GM12878 (cell line): Measurements from ENCODE around the gene EDN3. TPM values are rescaled to one million over a fixed set of nuclear protein-coding genes. Genes with fewer than 3 reads are reported as not detected.

Experiments used
- ATAC-seq: fragments of 200-7000 bp; cut with Tn5 transposase; 3 replicates; pipeline ENCODE4 v1.9.1; 2020; ENCODE audit warnings: mild to moderate bottlenecking, moderate library complexity
- BruUV-seq: library from RNA; stranded (reverse); fragments of 400-500 nt; replicated peaks from 2 replicates; lab custom pipeline; 2021; lab: Mats Ljungman, UMichigan
- CTCF ChIA-PET: fragments of 300-600 bp; sonication (Branson Sonifier 250); formaldehyde crosslinking; extraction: SDS; loops from one replicate; lab custom pipeline; 2021; ENCODE audit warnings: inconsistent platforms; lab: Yijun Ruan, JAX
- POLR2A ChIA-PET: fragments of 350-600 bp; formaldehyde crosslinking; extraction: SDS; loops from one replicate; lab custom pipeline; 2021; ENCODE audit warnings: inconsistent platforms; lab: Charles Lee
- RAD21 ChIA-PET: fragments of 300-600 bp; sonication (Branson Sonifier 250); formaldehyde crosslinking; loops from one replicate; lab custom pipeline; 2023; ENCODE audit warnings: antibody characterized with exemption; ENCODE audit not compliant: unreplicated experiment; lab: Charles Lee
- SMC1A ChIA-PET: fragments of 300-600 bp; sonication (Branson Sonifier 250); formaldehyde crosslinking; loops from one replicate; lab custom pipeline; 2023; ENCODE audit not compliant: unreplicated experiment, uncharacterized antibody; lab: Charles Lee
- DNase-seq: peaks from one replicate; pipeline ENCODE4 v3.0.0-alpha.2; 2011; ENCODE audit warnings: low read depth, low spot score
- FAIRE-seq: peaks from 3 replicates; lab custom pipeline; 2011; peaks lifted over from hg19 to GRCh38; lab: Jason Lieb, UNC
- H2AFZ ChIP-seq: 2 replicates; pipeline ENCODE4 v1.6.0; 2011; ENCODE audit warnings: low read depth, low read length, control low read depth; ENCODE audit not compliant: control insufficient read depth
- H3K27ac ChIP-seq: 2 replicates; pipeline ENCODE4 v1.5.1; 2011; ENCODE audit warnings: control low read depth; ENCODE audit not compliant: control insufficient read depth, insufficient read depth
- H3K27me3 ChIP-seq, 2 experiments: replicated peaks in 1 of 2; 2 replicates each; pipeline versions ENCODE4 v1.6.0 to v1.6.1; 2011; ENCODE audit warnings: low read length in 1 of 2; ENCODE audit not compliant: control insufficient read depth in 2 of 2, insufficient read depth in 2 of 2
- H3K36me3 ChIP-seq, 2 experiments: 2 replicates each; pipeline ENCODE4 v1.5.1; 2011; ENCODE audit warnings: low read length in 1 of 2; ENCODE audit not compliant: control insufficient read depth in 2 of 2, insufficient read depth in 2 of 2
- H3K4me1 ChIP-seq: 2 replicates; pipeline ENCODE4 v1.6.1; 2011; ENCODE audit warnings: mild to moderate bottlenecking, low read length, moderate library complexity, mixed read lengths; ENCODE audit not compliant: control insufficient read depth, insufficient read depth
- H3K4me2 ChIP-seq: 2 replicates; pipeline ENCODE4 v1.6.0; 2011; ENCODE audit warnings: control low read depth; ENCODE audit not compliant: control insufficient read depth, insufficient read depth
- H3K4me3 ChIP-seq: fragments of 200-600 bp; sonication (generic); 2 replicates; pipeline ENCODE4 v1.5.1; 2016
- H3K79me2 ChIP-seq: 2 replicates; pipeline ENCODE4 v1.6.0; 2011; ENCODE audit warnings: low read length; ENCODE audit not compliant: control insufficient read depth, insufficient read depth
- H3K9ac ChIP-seq: 2 replicates; pipeline ENCODE4 v1.8.0; 2011; ENCODE audit warnings: low read length, control low read depth, mixed read lengths; ENCODE audit not compliant: control insufficient read depth, insufficient read depth
- H3K9me3 ChIP-seq: replicated peaks from 3 replicates; pipeline ENCODE4 v1.5.1; 2011; ENCODE audit warnings: mild to moderate bottlenecking, low read length; ENCODE audit not compliant: control insufficient read depth, insufficient read depth
- H4K20me1 ChIP-seq: 2 replicates; pipeline ENCODE4 v1.6.0; 2011; ENCODE audit not compliant: control insufficient read depth, insufficient read depth
- RELB ChIP-seq: fragments of 450-650 bp; IDR thresholded peaks from 2 replicates; pipeline ENCODE4 v1.6.1; 2017; ENCODE audit warnings: low read depth, mild to moderate bottlenecking, moderate library complexity
- WGBS: methylation state at CpG from one replicate; pipeline ENCODE4 v1.1.6; 2016; ENCODE audit warnings: low lambda C conversion rate; ENCODE audit not compliant: insufficient replicate concordance, insufficient coverage; ENCODE audit errors: missing lambda C conversion rate; 5-methylcytosine and 5-hydroxymethylcytosine counted together
- in situ Hi-C: fragments of 300-500 bp; cut with MboI; formaldehyde crosslinking; loops from 9 replicates; pipeline ENCODE4 v1.14.3; 2018; ENCODE audit warnings: mixed read lengths
- intact Hi-C: fragments of 100-400 bp; cut with micrococcal nuclease; formaldehyde crosslinking; loops from one replicate; pipeline ENCODE4 v1.14.2; 2022; ENCODE audit not compliant: unreplicated experiment
- polyA plus RNA-seq, 11 experiments: library from polyadenylated mRNA; depleted of rRNA in 4 of 11; unstranded in 6 of 11; stranded (reverse) in 5 of 11; fragments of >200 nt; fragmentation: Nextera tagmentation in 4 of 11; fragmentation: Illumina TruSeq in 1 of 11; extraction: Ambion mirVana in 4 of 11; extraction: Trizol in 1 of 11; gene quantifications; 1 replicate in 1 of 11; 2 replicates in 10 of 11; pipeline versions ENCODE4 v1.2.1 to v1.2.3, GENCODE V29; 2011 to 2016; ENCODE audit warnings: inconsistent platforms in 2 of 11, missing spikeins in 2 of 11, low read depth in 1 of 11
- total RNA-seq, 4 experiments: library from RNA; depleted of rRNA in 3 of 4; stranded (reverse); fragments of >200 nt in 3 of 4; fragmentation: Illumina TruSeq in 1 of 4; extraction: Trizol in 1 of 4; gene quantifications; 2 replicates each; pipeline versions ENCODE4 v1.2.1 to v1.2.3, GENCODE V29; 2013 to 2021
- TF ChIP-seq, protein P1 (sequence below): IDR thresholded peaks from 2 replicates; pipeline ENCODE4 v1.6.1; 2012; ENCODE audit warnings: improper control_type of control experiment, low read depth, low read length; ENCODE audit not compliant: insufficient replicate concordance

The EDN3 gene
- total and polyA plus RNA-seq, 10 of the 15 experiments (the other 5 are each of a cell fraction or from before 2014, with no cell fraction given), result not detected

GRCh38 chr20:59352990-59353389 is 52.6 kb downstream of the EDN3 start:
- intact Hi-C loops, result no loop called here

More at GRCh38 chr20:59352990-59353389, 52.6 kb downstream of the EDN3 start:
- Histone ChIP-seq H2AFZ (no peak overlapping the region), H3K79me2 (no peaks in the 10 kb centered on the region), H3K4me1 (no peaks in the 10 kb centered on the region), H3K4me3 (no peak overlapping the region), H3K4me2 (no peak overlapping the region), H4K20me1 (no peaks in the 10 kb centered on the region), H3K36me3 (no peaks in the 10 kb centered on the region), H3K9ac (no peak overlapping the region), H3K9me3 (no peaks in the 10 kb centered on the region; the same call in 2 of the 3 replicates), H3K27me3 (no peaks in the 10 kb centered on the region; a peak in 2 of 4 replicates), H3K27ac (no peak overlapping the region)
- SMC1A ChIA-PET, result no interaction called here
- TF ChIP-seq, protein P1, sequence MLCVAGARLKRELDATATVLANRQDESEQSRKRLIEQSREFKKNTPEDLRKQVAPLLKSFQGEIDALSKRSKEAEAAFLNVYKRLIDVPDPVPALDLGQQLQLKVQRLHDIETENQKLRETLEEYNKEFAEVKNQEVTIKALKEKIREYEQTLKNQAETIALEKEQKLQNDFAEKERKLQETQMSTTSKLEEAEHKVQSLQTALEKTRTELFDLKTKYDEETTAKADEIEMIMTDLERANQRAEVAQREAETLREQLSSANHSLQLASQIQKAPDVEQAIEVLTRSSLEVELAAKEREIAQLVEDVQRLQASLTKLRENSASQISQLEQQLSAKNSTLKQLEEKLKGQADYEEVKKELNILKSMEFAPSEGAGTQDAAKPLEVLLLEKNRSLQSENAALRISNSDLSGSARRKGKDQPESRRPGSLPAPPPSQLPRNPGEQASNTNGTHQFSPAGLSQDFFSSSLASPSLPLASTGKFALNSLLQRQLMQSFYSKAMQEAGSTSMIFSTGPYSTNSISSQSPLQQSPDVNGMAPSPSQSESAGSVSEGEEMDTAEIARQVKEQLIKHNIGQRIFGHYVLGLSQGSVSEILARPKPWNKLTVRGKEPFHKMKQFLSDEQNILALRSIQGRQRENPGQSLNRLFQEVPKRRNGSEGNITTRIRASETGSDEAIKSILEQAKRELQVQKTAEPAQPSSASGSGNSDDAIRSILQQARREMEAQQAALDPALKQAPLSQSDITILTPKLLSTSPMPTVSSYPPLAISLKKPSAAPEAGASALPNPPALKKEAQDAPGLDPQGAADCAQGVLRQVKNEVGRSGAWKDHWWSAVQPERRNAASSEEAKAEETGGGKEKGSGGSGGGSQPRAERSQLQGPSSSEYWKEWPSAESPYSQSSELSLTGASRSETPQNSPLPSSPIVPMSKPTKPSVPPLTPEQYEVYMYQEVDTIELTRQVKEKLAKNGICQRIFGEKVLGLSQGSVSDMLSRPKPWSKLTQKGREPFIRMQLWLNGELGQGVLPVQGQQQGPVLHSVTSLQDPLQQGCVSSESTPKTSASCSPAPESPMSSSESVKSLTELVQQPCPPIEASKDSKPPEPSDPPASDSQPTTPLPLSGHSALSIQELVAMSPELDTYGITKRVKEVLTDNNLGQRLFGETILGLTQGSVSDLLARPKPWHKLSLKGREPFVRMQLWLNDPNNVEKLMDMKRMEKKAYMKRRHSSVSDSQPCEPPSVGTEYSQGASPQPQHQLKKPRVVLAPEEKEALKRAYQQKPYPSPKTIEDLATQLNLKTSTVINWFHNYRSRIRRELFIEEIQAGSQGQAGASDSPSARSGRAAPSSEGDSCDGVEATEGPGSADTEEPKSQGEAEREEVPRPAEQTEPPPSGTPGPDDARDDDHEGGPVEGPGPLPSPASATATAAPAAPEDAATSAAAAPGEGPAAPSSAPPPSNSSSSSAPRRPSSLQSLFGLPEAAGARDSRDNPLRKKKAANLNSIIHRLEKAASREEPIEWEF, result no peak
- TF ChIP-seq RELB, result no peak
- FAIRE-seq (no peak), ATAC-seq (no peak), DNase-seq (no peak)
- in situ Hi-C loops, result no loop called here
- POLR2A ChIA-PET, result no interaction called here
- RAD21 ChIA-PET, result no interaction called here
- CTCF ChIA-PET, result no interaction called here
- no TSS peak for BruUV-seq
- WGBS, result 53% methylated on average over 9 of the region's 9 CpGs
